Measurements from ENCODE around the gene ENG.

ENG gene

DNA sequence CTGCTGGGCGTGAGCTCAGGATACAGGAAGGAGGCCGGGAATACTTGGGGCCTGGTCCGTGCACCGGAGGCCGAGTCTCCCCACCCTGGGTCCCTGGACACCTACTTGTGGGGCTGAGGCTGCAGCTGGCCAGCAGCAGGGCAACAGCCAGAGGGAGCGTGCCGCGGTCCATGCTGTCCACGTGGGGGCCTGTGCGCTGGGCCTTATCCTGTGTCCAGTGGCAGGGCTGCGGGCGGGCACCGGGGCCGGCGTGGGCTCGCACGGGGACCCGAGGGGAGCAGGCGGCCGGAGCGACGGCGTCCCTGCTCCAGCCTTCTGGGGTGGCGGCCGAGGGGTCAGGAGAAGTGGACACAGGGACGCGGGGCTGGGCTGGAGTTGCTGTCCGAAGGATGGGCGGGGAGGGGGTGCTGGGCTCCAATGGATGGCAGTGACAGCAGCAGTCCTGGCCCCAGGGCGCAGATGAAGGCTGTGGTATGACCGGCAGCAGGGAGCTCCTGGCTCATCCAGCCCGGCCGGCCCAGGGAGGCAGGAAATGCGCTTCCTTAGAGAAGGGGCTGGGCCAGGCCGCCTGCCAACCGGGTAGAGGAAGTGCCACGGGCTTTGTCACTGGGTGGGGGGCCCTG, at the start of gene ENG:
Gene ENG, minus strand, starts transcription at position 475 of the 623 bp plus-strand sequence. Its CDS starts 303 bp downstream, at position 172.
- TF ChIP-seq, protein P1, sequence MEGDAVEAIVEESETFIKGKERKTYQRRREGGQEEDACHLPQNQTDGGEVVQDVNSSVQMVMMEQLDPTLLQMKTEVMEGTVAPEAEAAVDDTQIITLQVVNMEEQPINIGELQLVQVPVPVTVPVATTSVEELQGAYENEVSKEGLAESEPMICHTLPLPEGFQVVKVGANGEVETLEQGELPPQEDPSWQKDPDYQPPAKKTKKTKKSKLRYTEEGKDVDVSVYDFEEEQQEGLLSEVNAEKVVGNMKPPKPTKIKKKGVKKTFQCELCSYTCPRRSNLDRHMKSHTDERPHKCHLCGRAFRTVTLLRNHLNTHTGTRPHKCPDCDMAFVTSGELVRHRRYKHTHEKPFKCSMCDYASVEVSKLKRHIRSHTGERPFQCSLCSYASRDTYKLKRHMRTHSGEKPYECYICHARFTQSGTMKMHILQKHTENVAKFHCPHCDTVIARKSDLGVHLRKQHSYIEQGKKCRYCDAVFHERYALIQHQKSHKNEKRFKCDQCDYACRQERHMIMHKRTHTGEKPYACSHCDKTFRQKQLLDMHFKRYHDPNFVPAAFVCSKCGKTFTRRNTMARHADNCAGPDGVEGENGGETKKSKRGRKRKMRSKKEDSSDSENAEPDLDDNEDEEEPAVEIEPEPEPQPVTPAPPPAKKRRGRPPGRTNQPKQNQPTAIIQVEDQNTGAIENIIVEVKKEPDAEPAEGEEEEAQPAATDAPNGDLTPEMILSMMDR (IDR thresholded peaks at IDR 0.05; ENCODE audit: low read depth, low read length, missing control alignments), result peak; percentile 39
- no peaks in the 10 kb centered on the region for H3K27me3 ChIP-seq (replicated peaks)
- peak within 1 kb of the TSS; percentile 6 for H3K27ac ChIP-seq
- peak within 1 kb of the TSS; percentile 76 for H3K4me3 ChIP-seq (ENCODE audit: low read depth, low read length)
- H3K36me3 ChIP-seq (replicated peaks), result no peaks in the 10 kb centered on the region
- peak; percentile 44 for DNase-seq
- in situ Hi-C loops (cut with HindIII; ENCODE audit: low pct_ligation_motif_present, low sequenced_read_pairs), result loop anchor here (25.0 kb wide), 1 partner anchor 92 kb away; no protein-coding TSS in a partner anchor

DNA sequence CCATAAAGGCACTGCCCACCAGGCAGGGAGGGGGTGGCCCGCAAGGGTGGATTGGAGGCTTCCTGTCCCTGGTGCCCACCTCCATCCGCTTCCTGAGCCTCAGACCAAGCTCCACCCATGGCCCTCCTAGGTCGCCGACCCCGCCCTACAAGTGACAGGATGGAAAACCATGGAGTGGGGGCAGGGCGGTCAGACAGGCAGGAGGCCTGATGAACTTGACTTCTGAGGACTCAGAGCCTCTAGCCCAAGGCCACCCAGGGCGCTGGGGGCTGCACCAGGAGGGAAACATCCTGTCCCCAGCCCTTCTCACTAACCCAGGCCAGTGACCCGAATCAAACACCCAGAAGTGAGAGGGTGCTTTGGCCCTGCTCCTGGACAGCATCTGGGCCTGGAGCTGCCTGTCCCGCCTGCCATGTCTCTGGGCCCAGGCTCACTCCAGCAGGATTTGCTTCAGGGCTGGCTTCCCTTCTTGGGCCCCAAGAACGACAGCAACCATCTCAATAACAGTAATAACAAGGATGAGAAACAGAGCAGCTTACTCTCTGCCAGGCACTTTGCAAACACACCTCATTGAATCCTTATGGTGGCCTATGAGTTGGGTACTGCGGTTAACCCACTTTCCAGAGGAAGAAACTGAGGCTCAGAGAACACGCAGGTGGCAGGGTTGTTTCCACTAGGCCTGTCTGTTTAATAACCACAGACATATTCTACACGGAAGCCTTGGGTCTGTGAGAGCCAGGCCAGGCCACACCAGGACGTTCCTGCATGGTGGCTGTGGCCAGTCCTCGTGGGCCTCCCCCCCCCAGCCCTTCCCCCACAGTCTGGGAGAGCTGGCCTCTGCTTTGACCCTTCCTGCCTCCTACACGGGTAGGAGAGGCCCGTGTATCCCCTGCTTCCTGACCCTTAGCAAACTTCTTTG, 49.4 kb upstream of the ENG start:
- H3K27ac ChIP-seq, result no peak overlapping the region
- no peaks in the 10 kb centered on the region for H3K27me3 ChIP-seq (replicated peaks)
- TF ChIP-seq, protein P1 (IDR thresholded peaks at IDR 0.05; ENCODE audit: low read depth, low read length, missing control alignments), result no peak
- peaks cover 4% of the 10 kb centered on the region for H3K36me3 ChIP-seq (replicated peaks)
- DNase-seq, result no peak
- in situ Hi-C loops (cut with HindIII; ENCODE audit: low pct_ligation_motif_present, low sequenced_read_pairs), result no loop called here
- H3K4me3 ChIP-seq (ENCODE audit: low read depth, low read length), result no peak overlapping the region

DNA sequence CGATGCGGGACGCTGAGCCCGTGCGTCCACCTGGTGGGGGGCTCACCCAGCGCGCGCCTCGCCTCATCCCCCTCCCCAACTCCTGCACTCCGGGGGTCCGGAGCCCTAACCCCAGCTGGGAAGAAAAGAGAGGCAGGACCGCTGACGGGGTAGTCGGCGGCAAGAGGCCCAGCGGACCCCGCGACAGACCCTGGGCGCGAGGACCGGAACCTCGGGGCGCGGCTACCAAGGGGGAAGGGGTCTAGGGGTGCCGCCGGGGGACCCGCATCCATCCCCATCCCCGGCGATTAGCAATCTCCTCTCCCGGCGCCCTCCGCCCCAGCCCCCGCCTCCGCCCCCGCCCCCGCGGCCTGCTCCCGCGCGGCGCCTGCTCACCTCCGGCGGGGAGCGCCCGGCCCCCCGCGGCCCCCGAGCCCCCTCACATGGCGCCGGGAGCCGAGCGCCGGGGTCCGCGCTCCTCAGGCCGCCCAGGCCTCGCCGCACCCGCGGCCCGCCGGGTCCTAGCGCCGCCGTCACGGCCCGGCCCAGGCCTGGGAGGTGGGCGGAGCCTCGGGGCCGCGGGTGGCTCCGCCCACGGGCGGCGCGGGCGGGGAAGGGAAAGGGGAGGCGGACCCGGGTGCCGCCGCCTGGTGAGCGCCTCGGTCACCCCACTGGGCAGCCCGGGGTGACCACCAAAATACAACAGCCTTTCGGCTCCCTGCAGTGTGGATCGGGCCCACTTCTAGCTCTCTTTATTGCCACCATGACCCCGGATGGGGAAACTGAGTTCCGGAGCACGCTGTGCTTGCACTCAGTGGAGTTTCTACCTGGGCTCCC, 44.9 kb upstream of the ENG start, which contains the start of gene ST6GALNAC6:
Gene ST6GALNAC6, minus strand, starts transcription at position 476 of the 816 bp plus-strand sequence. CDS start 1,622 bp downstream, outside the sequence.
- in situ Hi-C loops (cut with HindIII; ENCODE audit: low pct_ligation_motif_present, low sequenced_read_pairs), result no loop called here

DNA sequence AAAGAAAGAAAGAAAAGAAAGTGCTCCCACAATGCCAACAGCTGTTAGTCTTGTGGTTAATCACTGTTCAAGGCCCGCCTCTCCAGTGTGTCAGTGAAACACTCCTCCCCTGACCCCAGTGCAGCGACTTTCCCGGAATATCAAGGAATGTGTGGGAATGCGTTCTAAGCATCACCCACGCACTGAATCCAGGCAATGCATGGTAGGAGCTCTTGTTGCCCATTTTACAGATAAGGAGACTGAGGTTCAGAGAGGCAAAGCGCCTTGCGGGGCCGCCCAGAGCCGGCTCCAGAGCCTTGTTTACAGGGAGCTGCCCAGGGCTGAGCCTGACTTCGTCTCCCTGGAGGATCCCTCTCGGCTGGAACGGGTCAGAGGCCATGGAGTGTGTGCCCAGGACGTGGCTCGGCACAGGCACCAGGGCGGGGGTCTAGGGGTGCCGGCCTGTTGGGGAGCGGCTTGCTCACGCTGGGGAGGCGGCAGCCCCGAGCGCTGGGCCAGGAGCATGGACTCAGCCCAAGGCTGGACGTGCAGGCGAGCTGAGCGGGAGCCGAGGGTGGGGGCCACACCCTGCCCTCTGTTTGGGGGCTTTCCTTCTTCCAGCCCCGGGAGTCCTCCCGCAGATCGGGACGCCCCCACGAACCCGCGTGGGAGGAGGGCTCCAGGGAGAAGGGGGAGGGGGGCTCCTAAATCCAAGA, 44.1 kb upstream of the ENG start:
- TF ChIP-seq, protein P1 (IDR thresholded peaks at IDR 0.05; ENCODE audit: low read depth, low read length, missing control alignments), result no peak
- H3K27me3 ChIP-seq (replicated peaks), result no peaks in the 10 kb centered on the region
- H3K4me3 ChIP-seq (ENCODE audit: low read depth, low read length), result peak overlapping the region; percentile 85
- peak overlapping the region; percentile 77 for H3K27ac ChIP-seq
- in situ Hi-C loops (cut with HindIII; ENCODE audit: low pct_ligation_motif_present, low sequenced_read_pairs), result no loop called here
- peak; percentile 74 for DNase-seq
- peaks cover 26% of the 10 kb centered on the region for H3K36me3 ChIP-seq (replicated peaks)

More for the DNA sequence above, 44.9 kb upstream of the ENG start, which contains the start of gene ST6GALNAC6:
- H3K27me3 ChIP-seq (replicated peaks), result no peaks in the 10 kb centered on the region
- H3K27ac ChIP-seq, result peak within 1 kb of the TSS; percentile 77
- peak within 1 kb of the TSS; percentile 85 for H3K4me3 ChIP-seq (ENCODE audit: low read depth, low read length)
- peaks cover 18% of the 10 kb centered on the region for H3K36me3 ChIP-seq (replicated peaks)
- TF ChIP-seq, protein P1 (IDR thresholded peaks at IDR 0.05; ENCODE audit: low read depth, low read length, missing control alignments), result no peak
- no peak for DNase-seq

DNA sequence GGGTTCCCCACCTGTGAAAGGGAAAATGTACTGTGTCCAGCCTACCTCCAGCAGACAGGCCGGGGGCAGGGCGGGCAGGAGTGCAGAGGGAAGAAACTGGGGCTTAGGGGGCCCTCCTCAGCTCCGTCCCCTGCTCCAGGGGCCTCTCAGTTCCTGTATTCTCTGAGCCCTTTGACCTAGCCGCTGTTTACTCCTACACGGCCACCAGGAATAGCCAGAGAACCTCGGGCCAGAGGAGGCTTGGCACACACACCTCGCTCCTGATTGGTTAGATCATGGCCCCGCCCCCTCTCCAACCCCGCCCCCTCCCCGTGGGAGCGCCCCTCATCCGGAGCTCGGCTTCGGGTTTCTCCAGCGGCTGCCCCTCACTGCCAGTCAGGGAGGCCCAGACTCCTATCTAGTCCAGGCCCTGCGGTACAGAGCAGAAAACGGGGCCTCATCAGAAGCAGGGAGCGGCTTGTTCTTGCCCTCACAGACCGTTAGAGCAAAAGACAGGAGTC, 42.8 kb upstream of the ENG start:
- peaks cover 39% of the 10 kb centered on the region for H3K36me3 ChIP-seq (replicated peaks)
- H3K27me3 ChIP-seq (replicated peaks), result no peaks in the 10 kb centered on the region
- peak overlapping the region; percentile 77 for H3K27ac ChIP-seq
- in situ Hi-C loops (cut with HindIII; ENCODE audit: low pct_ligation_motif_present, low sequenced_read_pairs), result no loop called here
- TF ChIP-seq, protein P1 (IDR thresholded peaks at IDR 0.05; ENCODE audit: low read depth, low read length, missing control alignments), result no peak
- H3K4me3 ChIP-seq (ENCODE audit: low read depth, low read length), result peak overlapping the region; percentile 27
- peak; percentile 65 for DNase-seq

Data from brain microvascular endothelial cell (primary cell).